ENCODE data around the gene IZUMO1.
A peak's percentile ranks its signal among the peaks of the same experiment; 100 is the strongest.
"Not testable (repeated sequence)": the region's sequence is repeated elsewhere in the genome, so short reads cannot be mapped to it uniquely, and the experiment has no call there.

IZUMO1 gene

GRCh38 chr19:48770266-48770665, 23.6 kb upstream of the IZUMO1 start:
- Mint-ChIP-seq H3K27ac (no peak overlapping the region), H3K36me3 (ENCODE audit: low read depth) (no peaks in the 10 kb centered on the region), H3K4me3 (no peak overlapping the region), H3K9me3 (no peaks in the 10 kb centered on the region), H3K4me1 (ENCODE audit: low read depth) (no peaks in the 10 kb centered on the region), H3K27me3 (ENCODE audit: low read depth) (peaks cover 22% of the 10 kb centered on the region)

- H3K4me1 Mint-ChIP-seq (ENCODE audit: low read depth), result no peaks in the 10 kb centered on the region
- H3K36me3 Mint-ChIP-seq (ENCODE audit: low read depth), result no peaks in the 10 kb centered on the region
- no peak overlapping the region for H3K27ac Mint-ChIP-seq
- no peaks in the 10 kb centered on the region for H3K9me3 Mint-ChIP-seq
- peaks cover 22% of the 10 kb centered on the region for H3K27me3 Mint-ChIP-seq (ENCODE audit: low read depth)
- H3K4me3 Mint-ChIP-seq, result no peak overlapping the region
These were observed 22.4 kb upstream of the IZUMO1 start for GRCh38 chr19:48768994-48769713.

GRCh38 chr19:48768171-48768753, 21.6 kb upstream of the IZUMO1 start:
- peaks cover 22% of the 10 kb centered on the region for H3K27me3 Mint-ChIP-seq (ENCODE audit: low read depth)
- not testable (repeated sequence) for H3K4me1 Mint-ChIP-seq (ENCODE audit: low read depth); H3K9me3 Mint-ChIP-seq; H3K27ac Mint-ChIP-seq; H3K36me3 Mint-ChIP-seq (ENCODE audit: low read depth); H3K4me3 Mint-ChIP-seq

GRCh38 chr19:48765816-48766215, 19.1 kb upstream of the IZUMO1 start:
- peaks cover 29% of the 10 kb centered on the region for H3K27me3 Mint-ChIP-seq (ENCODE audit: low read depth)
- not testable (repeated sequence) for H3K36me3 Mint-ChIP-seq (ENCODE audit: low read depth)

GRCh38 chr19:48760504-48761205, 13.9 kb upstream of the IZUMO1 start:
- H3K36me3 Mint-ChIP-seq (ENCODE audit: low read depth), result no peaks in the 10 kb centered on the region
- peaks cover 4% of the 10 kb centered on the region for H3K4me1 Mint-ChIP-seq (ENCODE audit: low read depth)
- no peaks in the 10 kb centered on the region for H3K9me3 Mint-ChIP-seq
- peak overlapping the region; percentile 11 for H3K27ac Mint-ChIP-seq
- no peak overlapping the region for H3K4me3 Mint-ChIP-seq
- H3K27me3 Mint-ChIP-seq (ENCODE audit: low read depth), result peaks cover 17% of the 10 kb centered on the region

More at GRCh38 chr19:48765816-48766215, 19.1 kb upstream of the IZUMO1 start:
- not testable (repeated sequence) for H3K27ac Mint-ChIP-seq; H3K9me3 Mint-ChIP-seq; H3K4me3 Mint-ChIP-seq; H3K4me1 Mint-ChIP-seq (ENCODE audit: low read depth)

GRCh38 chr19:48757741-48758144, 11.0 kb upstream of the IZUMO1 start:
- H3K4me3 Mint-ChIP-seq, result no peak overlapping the region
- peaks cover 29% of the 10 kb centered on the region for H3K27me3 Mint-ChIP-seq (ENCODE audit: low read depth)
- H3K9me3 Mint-ChIP-seq, result no peaks in the 10 kb centered on the region
- H3K27ac Mint-ChIP-seq, result no peak overlapping the region
- H3K36me3 Mint-ChIP-seq (ENCODE audit: low read depth), result no peaks in the 10 kb centered on the region
- peaks cover 15% of the 10 kb centered on the region for H3K4me1 Mint-ChIP-seq (ENCODE audit: low read depth)

GRCh38 chr19:48757089-48757675, 10.5 kb upstream of the IZUMO1 start:
- Mint-ChIP-seq H3K4me1 (ENCODE audit: low read depth) (peaks cover 16% of the 10 kb centered on the region), H3K27ac (no peak overlapping the region), H3K4me3 (no peak overlapping the region), H3K27me3 (ENCODE audit: low read depth) (peaks cover 27% of the 10 kb centered on the region), H3K9me3 (no peaks in the 10 kb centered on the region), H3K36me3 (ENCODE audit: low read depth) (no peaks in the 10 kb centered on the region)

- no peak overlapping the region for H3K27ac Mint-ChIP-seq
- no peak overlapping the region for H3K4me3 Mint-ChIP-seq
These were observed 10.0 kb upstream of the IZUMO1 start for GRCh38 chr19:48756686-48757085.

GRCh38 chr19:48756212-48756611, 9.5 kb upstream of the IZUMO1 start:
- Mint-ChIP-seq H3K27me3 (ENCODE audit: low read depth) (peaks cover 31% of the 10 kb centered on the region), H3K4me1 (ENCODE audit: low read depth) (peaks cover 20% of the 10 kb centered on the region), H3K27ac (no peak overlapping the region), H3K4me3 (no peak overlapping the region), H3K9me3 (no peaks in the 10 kb centered on the region), H3K36me3 (ENCODE audit: low read depth) (no peaks in the 10 kb centered on the region)

More at GRCh38 chr19:48756686-48757085, 10.0 kb upstream of the IZUMO1 start:
- Mint-ChIP-seq H3K36me3 (ENCODE audit: low read depth) (no peaks in the 10 kb centered on the region), H3K4me1 (ENCODE audit: low read depth) (peaks cover 18% of the 10 kb centered on the region), H3K27me3 (ENCODE audit: low read depth) (peaks cover 30% of the 10 kb centered on the region), H3K9me3 (no peaks in the 10 kb centered on the region)

- H3K27me3 Mint-ChIP-seq (ENCODE audit: low read depth), result peaks cover 31% of the 10 kb centered on the region
- H3K27ac Mint-ChIP-seq, result no peak overlapping the region
- no peak overlapping the region for H3K4me3 Mint-ChIP-seq
- H3K9me3 Mint-ChIP-seq, result no peaks in the 10 kb centered on the region
- H3K4me1 Mint-ChIP-seq (ENCODE audit: low read depth), result peaks cover 23% of the 10 kb centered on the region
- no peaks in the 10 kb centered on the region for H3K36me3 Mint-ChIP-seq (ENCODE audit: low read depth)
These were observed 9.1 kb upstream of the IZUMO1 start for GRCh38 chr19:48755787-48756186.

GRCh38 chr19:48755084-48755641, 8.5 kb upstream of the IZUMO1 start, which contains the start of gene FGF21:
Gene FGF21, plus strand, starts transcription at chr19:48755524. Its CDS starts 713 bp downstream, at chr19:48756237.
- Mint-ChIP-seq H3K9me3 (no peaks in the 10 kb centered on the region), H3K4me3 (no peak within 1 kb of the TSS), H3K36me3 (ENCODE audit: low read depth) (no peaks in the 10 kb centered on the region), H3K27ac (no peak within 1 kb of the TSS), H3K27me3 (ENCODE audit: low read depth) (peaks cover 25% of the 10 kb centered on the region), H3K4me1 (ENCODE audit: low read depth) (peaks cover 19% of the 10 kb centered on the region)

GRCh38 chr19:48752496-48753365, 6.0 kb upstream of the IZUMO1 start, which contains the start of gene FUT1:
Gene FUT1, minus strand, starts transcription at chr19:48752641. Its CDS starts 1,360 bp downstream, at chr19:48751281.
- H3K36me3 Mint-ChIP-seq (ENCODE audit: low read depth), result no peaks in the 10 kb centered on the region
- peaks cover 19% of the 10 kb centered on the region for H3K4me1 Mint-ChIP-seq (ENCODE audit: low read depth)
- H3K4me3 Mint-ChIP-seq, result peak within 1 kb of the TSS; percentile 74
- H3K9me3 Mint-ChIP-seq, result no peaks in the 10 kb centered on the region
- H3K27me3 Mint-ChIP-seq (ENCODE audit: low read depth), result peaks cover 25% of the 10 kb centered on the region
- no peak within 1 kb of the TSS for H3K27ac Mint-ChIP-seq

- Mint-ChIP-seq H3K36me3 (ENCODE audit: low read depth) (no peaks in the 10 kb centered on the region), H3K4me1 (ENCODE audit: low read depth) (peaks cover 21% of the 10 kb centered on the region)
These were observed 5.3 kb upstream of the IZUMO1 start for GRCh38 chr19:48751845-48752495.

More at GRCh38 chr19:48751845-48752495, 5.3 kb upstream of the IZUMO1 start:
- H3K27me3 Mint-ChIP-seq (ENCODE audit: low read depth), result peaks cover 25% of the 10 kb centered on the region
- H3K27ac Mint-ChIP-seq, result no peak overlapping the region
- H3K9me3 Mint-ChIP-seq, result no peaks in the 10 kb centered on the region
- peak overlapping the region; percentile 73 for H3K4me3 Mint-ChIP-seq
